ENCODE results near the gene KIF4B. TPM values are rescaled to one million over a fixed set of nuclear protein-coding genes. Genes with fewer than 3 reads are reported as not detected.

Gene KIF4B
- total and polyA plus RNA-seq, 7 donors: 0.01 to 0.54 (median 0.05) TPM; not detected in 2

- 19 to 25% (median 19%) methylated on average over 8 of the region's 8 CpGs for WGBS, 3 donors
- DNase-seq (no peak), ATAC-seq (no peak)
- H3K9me3 ChIP-seq: no peaks in the 10 kb centered on the region
- intact Hi-C loops (cut with DNase I): no loop called here
- TF ChIP-seq CTCF (IDR thresholded peaks at IDR 0.05): no peak
- H3K27ac ChIP-seq: no peak overlapping the region
- no peaks in the 10 kb centered on the region for H3K36me3 ChIP-seq (ENCODE audit: insufficient read depth in 1 of 2, low read depth in 1 of 2)
- H3K4me3 ChIP-seq: no peak overlapping the region
- H3K27me3 ChIP-seq (ENCODE audit: insufficient read depth in 3 of 3, low read length in 2 of 3): no peaks in the 10 kb centered on the region
- no peaks in the 10 kb centered on the region for H3K4me1 ChIP-seq
These were observed 43.2 kb downstream of the KIF4B start for GRCh38 chr5:155056644-155057269.

DNA sequence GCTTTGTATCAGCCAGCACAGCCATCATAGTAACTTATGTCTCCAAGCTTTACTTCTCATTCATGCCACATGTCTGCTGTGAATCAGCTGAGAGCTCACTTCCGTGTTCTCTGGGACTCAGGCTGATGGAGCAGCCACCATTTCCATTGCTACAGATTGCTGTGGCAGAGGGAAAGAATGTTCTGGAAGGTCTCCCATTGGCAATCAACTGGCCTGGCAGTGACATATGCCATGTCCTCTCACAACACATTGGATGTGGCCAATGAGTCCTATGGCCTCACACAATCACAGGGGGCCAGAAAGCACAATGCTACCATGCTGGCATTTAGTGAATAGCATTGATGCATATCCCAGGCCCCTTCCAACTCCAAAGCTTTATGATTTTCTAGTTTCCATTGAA lies 44.1 kb downstream of the KIF4B start:
- H3K9me3 ChIP-seq: no peaks in the 10 kb centered on the region
- TF ChIP-seq CTCF (IDR thresholded peaks at IDR 0.05): no peak
- no peak for ATAC-seq
- no peaks in the 10 kb centered on the region for H3K27me3 ChIP-seq (ENCODE audit: insufficient read depth in 3 of 3, low read length in 2 of 3)
- H3K36me3 ChIP-seq (ENCODE audit: insufficient read depth in 1 of 2, low read depth in 1 of 2): no peaks in the 10 kb centered on the region
- intact Hi-C loops (cut with DNase I): no loop called here
- H3K4me1 ChIP-seq: no peaks in the 10 kb centered on the region
- no peak for DNase-seq
- H3K27ac ChIP-seq: no peak overlapping the region
- 55 to 65% (median 64%) methylated on average over 1 of the region's 1 CpG for whole genome bisulfite sequencing, 3 donors
- no peak overlapping the region for H3K4me3 ChIP-seq

GRCh38 chr5:155064580-155064979 lies 51.0 kb downstream of the KIF4B start:
- no peak overlapping the region for H3K27ac ChIP-seq
- no peak overlapping the region for H3K4me3 ChIP-seq
- WGBS, 3 donors: 52 to 59% (median 54%) methylated on average over 6 of the region's 6 CpGs
- no peaks in the 10 kb centered on the region for H3K9me3 ChIP-seq
- H3K4me1 ChIP-seq: no peaks in the 10 kb centered on the region
- H3K36me3 ChIP-seq (ENCODE audit: insufficient read depth in 1 of 2, low read depth in 1 of 2): no peaks in the 10 kb centered on the region
- no peak for TF ChIP-seq CTCF (IDR thresholded peaks at IDR 0.05)
- intact Hi-C loops (cut with DNase I): no loop called here
- DNase-seq (no peak), ATAC-seq (no peak)
- peaks cover 0 to 2% (median 0%) of the 10 kb centered on the region in 3 donors for H3K27me3 ChIP-seq (ENCODE audit: insufficient read depth in 3 of 3, low read length in 2 of 3)

- Histone ChIP-seq H3K4me3 (no peak overlapping the region), H3K27me3 (ENCODE audit: insufficient read depth in 3 of 3, low read length in 2 of 3) (peaks cover 0 to 2% (median 0%) of the 10 kb centered on the region in 3 donors), H3K9me3 (no peaks in the 10 kb centered on the region), H3K27ac (no peak overlapping the region), H3K36me3 (ENCODE audit: insufficient read depth in 1 of 2, low read depth in 1 of 2) (no peaks in the 10 kb centered on the region), H3K4me1 (no peaks in the 10 kb centered on the region)
- TF ChIP-seq CTCF (IDR thresholded peaks at IDR 0.05): no peak
- intact Hi-C loops (cut with DNase I): no loop called here
- no peak for DNase-seq
- no peak for ATAC-seq
- WGBS, 3 donors: 85 to 91% (median 90%) methylated on average over 9 of the region's 9 CpGs
These were observed 53.5 kb downstream of the KIF4B start for GRCh38 chr5:155066886-155067595.

Other genes with a start within 250 kb of the KIF4B start
- 10 to 100 TPM in 1 of 4 donors, 1 to 10 TPM in 3; 1.5 to 11.0 (median 2.5) TPM for gene FAXDC2, start 163.2 kb upstream of the KIF4B start, total RNA-seq
- gene FAXDC2, start 163.2 kb upstream of the KIF4B start, polyA plus RNA-seq: 1 to 10 TPM; 2.8 to 4.6 (median 4.4) TPM
- gene CNOT8, start 155.1 kb upstream of the KIF4B start, total RNA-seq: 10 to 100 TPM; 14.2 to 17.2 (median 16.2) TPM
- gene CNOT8, start 155.1 kb upstream of the KIF4B start, polyA plus RNA-seq: 10 to 100 TPM; 14.3 to 33.9 (median 22.7) TPM
- 10 to 100 TPM; 16.7 to 23.1 (median 22.5) TPM for gene GEMIN5, start 75.5 kb upstream of the KIF4B start, total RNA-seq
- 10 to 100 TPM in 1 of 3 donors, 1 to 10 TPM in 2; 6.6 to 15.7 (median 8.8) TPM for gene GEMIN5, start 75.5 kb upstream of the KIF4B start, polyA plus RNA-seq
- 10 to 100 TPM; 28.4 to 53.0 (median 38.1) TPM for gene MRPL22, start 72.7 kb upstream of the KIF4B start, total RNA-seq
- gene MRPL22, start 72.7 kb upstream of the KIF4B start, polyA plus RNA-seq: 10 to 100 TPM; 46.7 to 83.6 (median 56.0) TPM